Smooth muscle cell (in vitro differentiated cells): ENCODE measurements around the gene SSNA1. TPM values are rescaled to one million over a fixed set of nuclear protein-coding genes. Genes with fewer than 3 reads are reported as not detected.

ENCODE experiments used
- DNase-seq: peaks from one replicate; lab custom pipeline; 2025; ENCODE audit not compliant: unreplicated experiment; lab: John Stamatoyannopoulos, UW
- H2AFZ ChIP-seq: fragments of 200-600 bp; sonication (generic); 2 replicates; pipeline ENCODE4 v1.6.0; 2016; ENCODE audit warnings: antibody characterized with exemption, low read depth, mild to moderate bottlenecking
- H3F3A ChIP-seq: fragments of 200-600 bp; sonication (generic); 2 replicates; pipeline ENCODE4 v1.6.0; 2017; ENCODE audit warnings: antibody characterized with exemption, low read depth
- H3K27ac ChIP-seq: fragments of 200-600 bp; sonication (generic); 2 replicates; pipeline ENCODE4 v1.5.1; 2016; ENCODE audit warnings: low read depth, mild to moderate bottlenecking
- H3K27me3 ChIP-seq: fragments of 200-600 bp; sonication (generic); 2 replicates; pipeline ENCODE4 v1.6.1; 2016; ENCODE audit warnings: low read depth, mild to moderate bottlenecking
- H3K36me3 ChIP-seq: fragments of 200-600 bp; sonication (generic); 2 replicates; pipeline ENCODE4 v1.5.1; 2016; ENCODE audit warnings: low read depth
- H3K4me1 ChIP-seq: fragments of 200-600 bp; sonication (generic); 2 replicates; pipeline ENCODE4 v1.5.1; 2016; ENCODE audit warnings: low read depth
- H3K4me2 ChIP-seq: fragments of 200-600 bp; sonication (generic); 2 replicates; pipeline ENCODE4 v1.6.0; 2016; ENCODE audit warnings: mild to moderate bottlenecking
- H3K4me3 ChIP-seq: fragments of 200-600 bp; sonication (generic); 2 replicates; pipeline ENCODE4 v1.5.1; 2016; ENCODE audit warnings: mild to moderate bottlenecking
- H3K79me2 ChIP-seq: fragments of 200-600 bp; sonication (generic); 2 replicates; pipeline ENCODE4 v1.6.0; 2016; ENCODE audit warnings: low read depth, mild to moderate bottlenecking
- H3K9ac ChIP-seq: fragments of 200-600 bp; sonication (generic); 2 replicates; pipeline ENCODE4 v1.6.0; 2016; ENCODE audit warnings: low read depth
- H3K9me3 ChIP-seq: fragments of 200-600 bp; sonication (generic); replicated peaks from 2 replicates; pipeline ENCODE4 v1.5.1; 2016; ENCODE audit warnings: low read depth
- H4K20me1 ChIP-seq: fragments of 200-600 bp; sonication (generic); 2 replicates; pipeline ENCODE4 v1.6.0; 2016; ENCODE audit warnings: low read depth
- CTCF ChIP-seq: fragments of 200-600 bp; sonication (generic); IDR thresholded peaks from 2 replicates; pipeline ENCODE4 v1.5.1; 2017; ENCODE audit warnings: borderline replicate concordance, mild to moderate bottlenecking, antibody characterized with exemption; ENCODE audit not compliant: insufficient read depth, poor library complexity, severe bottlenecking
- WGBS: methylation state at CpG from one replicate; pipeline ENCODE4 v1.1.7; 2016; ENCODE audit warnings: low lambda C conversion rate; 5-methylcytosine and 5-hydroxymethylcytosine counted together
- polyA plus RNA-seq: library from polyadenylated mRNA; unstranded; fragments of >200 nt; fragmentation: Nextera tagmentation; extraction: Ambion mirVana; gene quantifications from 2 replicates; pipeline ENCODE4 v1.2.1, GENCODE V29; 2016
- total RNA-seq: library from RNA; depleted of rRNA; stranded (reverse); fragments of >200 nt; gene quantifications from 2 replicates; pipeline ENCODE4 v1.2.3, GENCODE V29; 2014

The SSNA1 gene
- total and polyA plus RNA-seq, 2 experiments from 2014 or later, result 69.5 to 84.9 TPM

- H3K4me2 ChIP-seq, result no peak overlapping the region
- no peaks in the 10 kb centered on the region for H3K36me3 ChIP-seq
- H3K4me1 ChIP-seq, result peaks cover under 1% of the 10 kb centered on the region
- DNase-seq, result no peak
- H3F3A ChIP-seq, result no peaks in the 10 kb centered on the region
- H3K27me3 ChIP-seq, result no peaks in the 10 kb centered on the region
- no peaks in the 10 kb centered on the region for H4K20me1 ChIP-seq
- TF ChIP-seq CTCF, result no peak
- H3K9me3 ChIP-seq, result no peaks in the 10 kb centered on the region
- H3K4me3 ChIP-seq, result no peak overlapping the region
- WGBS, result 82% methylated on average over 9 of the region's 18 CpGs
- H3K9ac ChIP-seq, result no peak overlapping the region
- no peak overlapping the region for H2AFZ ChIP-seq
- no peaks in the 10 kb centered on the region for H3K79me2 ChIP-seq
- H3K27ac ChIP-seq, result no peak overlapping the region
Measured at GRCh38 chr9:137227853-137228505, 39.5 kb downstream of the SSNA1 start.

- no peaks in the 10 kb centered on the region for H3K9me3 ChIP-seq
- no peak overlapping the region for H3K27ac ChIP-seq
- H3K4me2 ChIP-seq, result no peak overlapping the region
- H3F3A ChIP-seq, result no peaks in the 10 kb centered on the region
- H3K27me3 ChIP-seq, result no peaks in the 10 kb centered on the region
- no peaks in the 10 kb centered on the region for H3K4me1 ChIP-seq
- no peak overlapping the region for H3K4me3 ChIP-seq
- no peak overlapping the region for H3K9ac ChIP-seq
- H2AFZ ChIP-seq, result no peak overlapping the region
- WGBS, result 94% methylated on average over 27 of the region's 29 CpGs
- no peaks in the 10 kb centered on the region for H3K79me2 ChIP-seq
- no peak for DNase-seq
- no peaks in the 10 kb centered on the region for H3K36me3 ChIP-seq
- H4K20me1 ChIP-seq, result no peaks in the 10 kb centered on the region
- TF ChIP-seq CTCF, result no peak
Measured at GRCh38 chr9:137228506-137228967, 40.1 kb downstream of the SSNA1 start.

- no peak overlapping the region for H3K9ac ChIP-seq
- H3K4me3 ChIP-seq, result no peak overlapping the region
- H2AFZ ChIP-seq, result no peak overlapping the region
- DNase-seq, result no peak
- no peak overlapping the region for H3K4me2 ChIP-seq
- no peaks in the 10 kb centered on the region for H3K27me3 ChIP-seq
- H3K27ac ChIP-seq, result no peak overlapping the region
- H3F3A ChIP-seq, result no peaks in the 10 kb centered on the region
- 85% methylated on average over 26 of the region's 27 CpGs for WGBS
- no peaks in the 10 kb centered on the region for H3K79me2 ChIP-seq
- no peak for TF ChIP-seq CTCF
- H3K36me3 ChIP-seq, result no peaks in the 10 kb centered on the region
- H3K9me3 ChIP-seq, result no peaks in the 10 kb centered on the region
- no peaks in the 10 kb centered on the region for H4K20me1 ChIP-seq
- no peaks in the 10 kb centered on the region for H3K4me1 ChIP-seq
Measured at GRCh38 chr9:137228968-137229896, 40.8 kb downstream of the SSNA1 start.
